ENCODE results near the gene ANKRD50. TPM values are rescaled to one million over a fixed set of nuclear protein-coding genes. Genes with fewer than 3 reads are reported as not detected.

Gene ANKRD50
- total RNA-seq, 8 experiments from 2014 or later, result 12.3 to 54.3 (median 23.6) TPM

DNA sequence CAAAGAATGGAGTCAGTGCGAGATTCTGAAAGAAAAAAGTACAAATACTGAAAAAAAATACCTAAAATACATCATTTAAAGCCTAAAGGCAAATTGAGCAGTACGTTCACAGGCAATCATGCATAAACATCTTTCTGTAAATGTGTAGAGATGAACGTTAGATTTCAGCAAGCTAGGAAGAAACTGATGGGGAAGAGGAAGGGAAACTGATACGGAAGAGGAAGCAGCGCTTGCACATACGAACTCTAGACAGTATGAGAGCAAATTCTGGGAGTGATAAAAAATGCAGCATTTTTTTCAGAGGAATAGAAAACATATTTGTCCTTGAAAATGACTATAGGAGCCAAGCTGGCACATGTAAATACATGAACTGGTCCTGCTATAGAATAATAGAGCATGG, 9.4 kb downstream of the ANKRD50 start:
- ATAC-seq (replicated peaks in 6 of 8), result no peak
- Histone ChIP-seq H3K27ac (no peak overlapping the region), H3K4me1 (replicated peaks in 1 of 2) (peaks cover 0 to under 1% of the 10 kb centered on the region in 2 donors), H3K4me3 (no peak overlapping the region)
- 65 to 100% (median 94%) methylated on average over 3 to 6 of the region's 6 CpGs for WGBS, 10 experiments
- in situ Hi-C loops (cut with MboI; ENCODE audit: low pct_unique_long_range_greater_than_20kb in 2 of 9, low sequenced_read_pairs in 9 of 9, unreplicated experiment in 9 of 9), result loop anchor here in 3 of 9 experiments (25.0 kb wide), 2 partner anchors 366 to 534 kb away; no protein-coding TSS in a partner anchor

DNA sequence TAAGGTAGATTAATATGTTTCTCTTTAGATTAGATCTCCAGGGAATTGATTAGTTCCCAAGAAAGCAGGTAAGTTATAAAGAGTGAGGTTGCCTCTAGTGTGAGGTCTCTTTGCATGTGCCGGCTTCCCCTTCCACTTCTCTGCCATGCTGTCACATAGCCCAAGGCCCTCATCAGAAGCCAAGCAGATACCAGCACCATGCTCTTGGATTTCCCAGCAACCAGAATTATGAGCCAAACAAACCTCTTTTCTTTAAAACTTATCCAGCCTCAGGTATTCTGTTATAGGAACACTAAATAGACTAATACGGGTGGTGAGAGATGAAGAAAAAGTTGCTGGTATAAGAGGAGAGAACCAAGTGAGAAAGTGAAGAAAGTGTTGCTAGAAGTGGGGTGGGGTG, 15.1 kb downstream of the ANKRD50 start:
- no peak for ATAC-seq (replicated peaks in 6 of 8)
- no peak overlapping the region for H3K27ac ChIP-seq
- in situ Hi-C loops (cut with MboI; ENCODE audit: low pct_unique_long_range_greater_than_20kb in 2 of 9, low sequenced_read_pairs in 9 of 9, unreplicated experiment in 9 of 9), result no loop called here
- 100% methylated on average over 1 to 2 of the region's 2 CpGs; no CpG with 5 or more reads in 4 of the 10 experiments for WGBS, 10 experiments
- H3K4me1 ChIP-seq (replicated peaks in 1 of 2), result no peaks in the 10 kb centered on the region
- H3K4me3 ChIP-seq, result no peak overlapping the region

DNA sequence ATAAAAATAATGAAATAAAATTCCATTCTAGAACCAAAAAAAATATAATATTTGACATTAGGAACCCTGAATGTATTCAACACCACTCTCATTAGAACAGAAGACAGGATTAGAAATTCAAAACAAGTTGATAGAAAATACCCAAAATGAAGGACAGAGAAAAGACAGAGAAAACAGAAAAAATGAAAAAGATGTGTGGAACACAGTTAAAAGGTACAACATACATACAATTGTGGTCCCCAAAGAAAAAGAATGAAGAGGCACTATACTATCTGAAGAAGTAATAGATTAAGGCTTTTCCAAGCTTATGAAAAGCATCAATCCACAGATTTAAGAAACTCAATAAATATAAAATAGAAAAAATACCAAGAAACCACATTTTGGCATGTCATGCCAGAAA, 16.4 kb downstream of the ANKRD50 start:
- in situ Hi-C loops (cut with MboI; ENCODE audit: low pct_unique_long_range_greater_than_20kb in 2 of 9, low sequenced_read_pairs in 9 of 9, unreplicated experiment in 9 of 9), result no loop called here
- Histone ChIP-seq H3K27ac (no peak overlapping the region), H3K4me3 (no peak overlapping the region), H3K4me1 (replicated peaks in 1 of 2) (no peaks in the 10 kb centered on the region)
- ATAC-seq (replicated peaks in 6 of 8), result no peak

DNA sequence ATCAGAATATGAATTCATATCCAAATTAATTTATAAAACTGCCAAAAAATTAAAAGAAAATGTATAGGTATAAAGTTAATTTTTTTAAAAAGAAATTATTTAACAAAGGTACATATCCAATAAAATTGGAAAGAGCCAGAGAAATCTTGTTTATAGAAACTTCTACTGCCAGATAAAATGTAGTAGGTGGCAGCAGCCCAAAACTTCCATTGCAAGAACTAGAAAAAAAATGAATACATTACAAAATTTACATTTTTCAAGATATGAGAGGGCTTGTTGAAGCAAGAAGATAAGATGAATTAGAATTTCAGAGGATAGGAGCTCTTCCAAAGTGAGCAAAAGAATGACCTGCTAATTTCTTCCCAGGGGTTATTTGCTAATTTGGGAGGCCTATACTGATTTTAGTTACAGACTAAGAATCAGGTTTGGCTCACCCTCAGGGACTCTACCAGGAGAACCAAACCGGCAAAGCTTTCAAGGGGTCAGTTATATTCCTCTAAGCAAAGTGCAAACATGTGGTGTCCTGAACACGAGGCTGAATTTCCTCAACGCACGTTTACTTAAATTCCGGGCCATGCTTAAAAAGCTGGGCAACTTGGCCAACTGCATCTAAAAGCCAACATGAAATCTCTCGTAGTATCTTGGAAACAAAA, 17.5 kb downstream of the ANKRD50 start:
- no peak overlapping the region for H3K4me3 ChIP-seq
- no peaks in the 10 kb centered on the region for H3K4me1 ChIP-seq (replicated peaks in 1 of 2)
- H3K27ac ChIP-seq, result no peak overlapping the region
- ATAC-seq (replicated peaks in 6 of 8), result no peak
- WGBS, 10 experiments, result 75 to 100% (median 97%) methylated on average over 1 to 6 of the region's 6 CpGs
- in situ Hi-C loops (cut with MboI; ENCODE audit: low pct_unique_long_range_greater_than_20kb in 2 of 9, low sequenced_read_pairs in 9 of 9, unreplicated experiment in 9 of 9), result no loop called here

DNA sequence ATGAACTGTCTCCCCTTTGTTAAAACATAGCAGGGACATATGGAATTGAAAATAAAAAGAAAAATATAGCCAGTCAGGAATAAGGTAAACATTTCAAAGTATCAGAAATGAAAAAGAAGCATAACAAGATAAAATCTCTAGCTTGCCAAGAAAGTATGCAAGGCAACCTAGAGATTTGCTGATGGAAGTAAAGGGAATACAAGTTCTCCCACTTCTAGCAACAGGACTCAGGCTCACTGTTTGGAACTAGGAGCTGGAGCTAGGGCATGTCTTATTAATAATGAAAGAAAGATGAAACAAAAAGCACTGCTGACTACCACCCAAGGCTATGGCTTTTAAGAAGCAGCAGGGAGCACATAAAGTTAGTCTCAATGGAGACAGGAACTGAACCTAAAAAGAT, 18.2 kb downstream of the ANKRD50 start:
- no peak overlapping the region for H3K4me3 ChIP-seq
- no peak for ATAC-seq (replicated peaks in 6 of 8)
- H3K4me1 ChIP-seq (replicated peaks in 1 of 2), result no peaks in the 10 kb centered on the region
- H3K27ac ChIP-seq, result no peak overlapping the region
- in situ Hi-C loops (cut with MboI; ENCODE audit: low pct_unique_long_range_greater_than_20kb in 2 of 9, low sequenced_read_pairs in 9 of 9, unreplicated experiment in 9 of 9), result no loop called here

DNA sequence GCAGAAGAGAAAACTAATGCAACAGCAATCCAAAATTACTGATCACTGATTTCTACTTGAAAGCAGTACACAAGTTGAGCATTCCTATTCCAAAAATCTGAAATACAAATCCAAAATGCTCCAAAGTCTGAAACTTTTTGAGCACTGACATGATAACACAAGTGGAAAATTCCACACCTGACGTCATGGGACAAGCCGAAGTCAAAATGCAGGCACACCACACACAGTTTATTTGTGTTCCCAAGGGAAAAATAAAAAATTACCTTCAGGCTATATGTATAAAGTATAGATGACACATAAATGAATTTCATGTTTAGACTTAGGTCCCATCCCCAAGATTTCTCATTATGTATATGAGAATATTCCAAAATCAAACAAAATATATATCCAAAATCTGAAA, 20.7 kb downstream of the ANKRD50 start:
- no peak for ATAC-seq (replicated peaks in 6 of 8)
- no peak overlapping the region for H3K4me3 ChIP-seq
- H3K27ac ChIP-seq, result no peak overlapping the region
- no peaks in the 10 kb centered on the region for H3K4me1 ChIP-seq (replicated peaks in 1 of 2)
- 60 to 100% (median 87%) methylated on average over 1 to 2 of the region's 2 CpGs; no CpG with 5 or more reads in 1 of the 10 experiments for WGBS, 10 experiments
- in situ Hi-C loops (cut with MboI; ENCODE audit: low pct_unique_long_range_greater_than_20kb in 2 of 9, low sequenced_read_pairs in 9 of 9, unreplicated experiment in 9 of 9), result no loop called here

DNA sequence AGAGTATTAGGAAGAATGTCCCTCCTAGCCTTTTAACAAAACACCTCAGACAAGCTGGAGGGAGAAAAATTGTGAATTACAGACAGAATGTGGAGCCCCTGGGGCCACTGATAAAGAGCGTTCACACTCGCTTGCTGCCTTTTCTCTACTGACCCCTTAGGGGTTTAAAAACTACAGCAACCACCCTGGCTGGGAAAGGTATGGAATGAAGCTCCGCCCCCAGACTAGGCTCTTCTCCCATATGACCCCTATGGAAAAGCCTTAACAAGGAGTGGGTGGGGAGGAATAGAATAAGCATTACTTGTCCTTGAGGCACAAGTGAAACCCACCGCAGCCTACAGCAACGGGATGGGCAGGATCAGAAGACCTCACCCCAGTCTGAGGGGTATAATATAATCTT, 26.3 kb downstream of the ANKRD50 start:
- WGBS, 10 experiments, result 57 to 100% (median 82%) methylated on average over 1 to 4 of the region's 5 CpGs; no CpG with 5 or more reads in 3 of the 10 experiments
- in situ Hi-C loops (cut with MboI; ENCODE audit: low pct_unique_long_range_greater_than_20kb in 2 of 9, low sequenced_read_pairs in 9 of 9, unreplicated experiment in 9 of 9), result no loop called here
- H3K27ac ChIP-seq, result no peak overlapping the region
- no peaks in the 10 kb centered on the region for H3K4me1 ChIP-seq (replicated peaks in 1 of 2)
- peak in 1 of 8 experiments; percentile 41 for ATAC-seq (replicated peaks in 6 of 8)
- no peak overlapping the region for H3K4me3 ChIP-seq

DNA sequence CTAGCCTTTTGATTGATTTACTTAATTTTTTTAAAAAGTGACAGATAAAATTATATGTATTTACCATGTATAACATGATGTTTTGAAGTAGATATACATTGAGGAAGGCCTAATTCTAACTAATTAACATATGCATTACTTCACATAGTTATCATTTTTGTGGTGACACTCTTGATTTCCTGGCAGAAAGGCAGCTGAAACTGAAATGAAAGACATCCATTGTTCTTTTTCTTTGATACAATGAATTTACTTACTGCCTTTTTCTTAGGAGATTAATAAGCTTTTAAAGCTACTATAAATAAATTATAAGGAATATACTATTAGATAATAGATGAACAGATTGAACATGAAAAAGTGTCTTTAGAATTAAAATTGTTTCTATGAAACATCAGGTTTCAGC, 26.7 kb downstream of the ANKRD50 start:
- no peak for ATAC-seq (replicated peaks in 6 of 8)
- no peaks in the 10 kb centered on the region for H3K4me1 ChIP-seq (replicated peaks in 1 of 2)
- H3K27ac ChIP-seq, result no peak overlapping the region
- no peak overlapping the region for H3K4me3 ChIP-seq
- in situ Hi-C loops (cut with MboI; ENCODE audit: low pct_unique_long_range_greater_than_20kb in 2 of 9, low sequenced_read_pairs in 9 of 9, unreplicated experiment in 9 of 9), result no loop called here

DNA sequence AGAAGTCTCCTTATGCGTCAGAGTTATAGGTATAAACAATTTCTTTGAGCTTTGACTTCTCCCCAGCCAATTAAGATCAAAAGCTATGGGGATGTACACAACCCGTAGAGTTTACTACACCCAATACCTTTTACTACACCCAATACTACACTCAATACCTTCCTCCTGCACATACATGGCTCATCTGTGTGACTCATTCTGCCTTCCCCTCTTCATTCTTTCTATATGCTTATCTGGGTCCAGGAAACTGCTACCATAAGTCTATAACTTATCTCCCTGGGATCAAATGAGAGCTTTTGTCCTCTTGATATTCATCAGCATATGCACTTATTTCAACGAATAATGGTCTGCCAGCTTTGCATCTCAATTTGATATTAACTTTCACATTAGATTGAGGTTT, 28.2 kb downstream of the ANKRD50 start:
- ATAC-seq (replicated peaks in 6 of 8), result no peak
- Histone ChIP-seq H3K4me3 (no peak overlapping the region), H3K27ac (no peak overlapping the region), H3K4me1 (replicated peaks in 1 of 2) (no peaks in the 10 kb centered on the region)
- 73 to 100% (median 92%) methylated on average over 1 to 3 of the region's 3 CpGs; no CpG with 5 or more reads in 1 of the 10 experiments for WGBS, 10 experiments
- in situ Hi-C loops (cut with MboI; ENCODE audit: low pct_unique_long_range_greater_than_20kb in 2 of 9, low sequenced_read_pairs in 9 of 9, unreplicated experiment in 9 of 9), result no loop called here

DNA sequence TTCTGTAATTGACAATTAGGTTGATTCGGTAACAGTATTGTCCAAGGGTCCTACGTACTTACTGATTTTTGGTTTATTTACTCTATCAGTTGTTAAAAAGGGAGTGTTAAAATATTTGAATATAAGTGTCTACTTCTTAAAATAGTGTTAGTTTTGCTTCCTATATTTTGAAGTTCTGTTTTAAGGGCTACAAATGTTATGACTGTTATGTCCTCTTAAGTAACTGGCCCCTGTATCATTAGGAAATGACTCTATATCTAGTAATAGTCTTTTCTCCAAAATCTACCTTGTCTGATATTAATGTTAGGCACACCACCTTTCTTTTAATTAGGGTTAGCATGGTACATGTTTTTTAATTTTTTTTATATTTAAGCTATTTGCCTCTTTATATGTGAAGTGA, 30.1 kb downstream of the ANKRD50 start:
- in situ Hi-C loops (cut with MboI; ENCODE audit: low pct_unique_long_range_greater_than_20kb in 2 of 9, low sequenced_read_pairs in 9 of 9, unreplicated experiment in 9 of 9), result no loop called here
- H3K4me1 ChIP-seq (replicated peaks in 1 of 2), result no peaks in the 10 kb centered on the region
- no peak overlapping the region for H3K27ac ChIP-seq
- WGBS, 10 experiments, result 100% methylated on average over 1 to 2 of the region's 2 CpGs; no CpG with 5 or more reads in 5 of the 10 experiments
- no peak overlapping the region for H3K4me3 ChIP-seq
- ATAC-seq (replicated peaks in 6 of 8), result no peak

DNA sequence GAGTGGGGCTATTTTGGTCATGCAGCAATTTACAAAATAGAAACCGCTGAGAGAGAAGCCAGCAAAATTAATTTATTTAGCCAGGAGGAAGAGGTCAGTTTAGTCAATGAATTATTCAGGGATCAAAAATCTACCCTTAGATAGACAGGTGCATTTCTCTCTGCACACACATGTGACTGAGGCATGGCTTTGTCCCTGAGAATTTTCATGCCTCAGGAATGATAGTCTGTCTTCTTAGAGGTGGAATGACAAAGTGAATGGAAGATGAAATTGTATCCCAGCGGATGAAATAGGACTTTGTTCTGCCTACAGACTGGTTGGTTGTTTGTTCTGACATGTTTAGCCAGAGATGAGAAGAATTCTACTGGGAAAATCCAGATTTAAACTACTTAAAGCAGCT, 46.0 kb downstream of the ANKRD50 start:
- no peak for ATAC-seq (replicated peaks in 6 of 8)
- H3K27ac ChIP-seq, result no peak overlapping the region
- in situ Hi-C loops (cut with MboI; ENCODE audit: low pct_unique_long_range_greater_than_20kb in 2 of 9, low sequenced_read_pairs in 9 of 9, unreplicated experiment in 9 of 9), result no loop called here
- no peak overlapping the region for H3K4me3 ChIP-seq
- no peaks in the 10 kb centered on the region for H3K4me1 ChIP-seq (replicated peaks in 1 of 2)
- WGBS, 10 experiments, result 33 to 100% (median 92%) methylated on average over 1 to 2 of the region's 2 CpGs; no CpG with 5 or more reads in 2 of the 10 experiments

DNA sequence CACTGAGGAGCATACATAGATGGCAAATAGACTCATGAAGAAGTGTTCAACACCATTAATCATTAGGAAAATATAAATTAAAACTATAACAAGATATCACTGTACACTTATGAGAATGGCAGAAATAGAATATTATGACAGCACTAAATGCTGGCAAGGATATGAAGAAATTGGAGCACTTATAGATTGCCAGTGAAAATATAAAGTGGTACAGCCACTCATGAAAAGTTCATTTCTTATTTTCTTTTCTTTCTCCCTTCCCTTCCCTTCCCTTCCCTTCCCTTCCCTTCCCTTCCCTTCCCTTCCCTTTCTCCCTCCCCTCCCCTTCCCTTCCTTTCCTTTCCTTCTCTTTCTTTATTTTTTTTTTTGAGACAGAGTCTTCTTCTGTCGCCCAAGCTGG, 53.7 kb downstream of the ANKRD50 start:
- H3K4me3 ChIP-seq, result no peak overlapping the region
- H3K4me1 ChIP-seq (replicated peaks in 1 of 2), result no peaks in the 10 kb centered on the region
- 100% methylated on average over 1 of the region's 1 CpG; no CpG with 5 or more reads in 9 of the 10 experiments for WGBS, 10 experiments
- no peak for ATAC-seq (replicated peaks in 6 of 8)
- in situ Hi-C loops (cut with MboI; ENCODE audit: low pct_unique_long_range_greater_than_20kb in 2 of 9, low sequenced_read_pairs in 9 of 9, unreplicated experiment in 9 of 9), result no loop called here
- H3K27ac ChIP-seq, result no peak overlapping the region

DNA sequence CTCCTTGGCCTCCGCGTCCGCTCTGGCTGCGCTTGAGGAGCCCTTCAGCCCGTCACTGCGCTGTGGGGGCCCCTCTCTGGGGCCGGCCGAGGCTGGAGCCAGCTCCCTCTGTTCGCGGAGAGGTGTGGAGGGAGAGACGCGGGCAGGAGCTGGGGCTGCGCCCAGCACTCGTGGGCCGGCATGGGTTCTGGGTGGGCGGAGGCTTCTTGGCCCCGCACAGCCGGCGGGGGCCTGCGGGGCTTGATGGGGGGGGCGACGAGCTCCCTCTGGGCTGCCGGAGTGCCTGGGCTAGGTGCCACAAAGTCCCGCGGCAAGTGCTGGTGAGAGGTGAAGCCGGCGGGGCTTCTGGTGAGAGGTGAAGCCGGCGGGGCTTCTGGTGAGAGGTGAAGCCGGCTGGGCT, 61.9 kb downstream of the ANKRD50 start:
- H3K4me1 ChIP-seq (replicated peaks in 1 of 2), result peaks cover 0 to 2% of the 10 kb centered on the region in 2 donors
- in situ Hi-C loops (cut with MboI; ENCODE audit: low pct_unique_long_range_greater_than_20kb in 2 of 9, low sequenced_read_pairs in 9 of 9, unreplicated experiment in 9 of 9), result no loop called here
- no peak overlapping the region for H3K27ac ChIP-seq
- H3K4me3 ChIP-seq, result no peak overlapping the region
- ATAC-seq (replicated peaks in 6 of 8), result no peak
- 96% methylated on average over 10 of the region's 30 CpGs; no CpG with 5 or more reads in 9 of the 10 experiments for WGBS, 10 experiments

DNA sequence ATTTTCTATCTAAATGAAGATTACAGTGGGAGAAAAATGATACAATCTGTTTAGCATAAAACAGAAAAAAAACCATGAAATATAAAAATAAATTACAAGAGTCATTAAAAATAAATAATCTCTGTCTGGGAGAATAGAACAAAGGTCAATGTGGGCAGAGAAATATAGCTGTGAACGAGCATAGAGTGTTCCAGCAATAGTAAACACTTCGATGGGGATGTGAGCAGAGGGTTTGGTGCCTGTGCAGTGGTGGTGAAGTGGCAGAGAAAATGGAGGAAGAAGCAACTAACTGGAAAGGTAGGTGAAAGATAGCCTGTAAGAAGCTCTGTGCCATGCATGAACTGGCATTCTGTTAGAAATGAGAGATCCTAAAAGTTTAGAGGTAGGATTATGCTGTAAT, 64.9 kb downstream of the ANKRD50 start:
- WGBS, 10 experiments, result 25 to 96% (median 70%) methylated on average over 1 to 2 of the region's 2 CpGs
- Histone ChIP-seq H3K27ac (no peak overlapping the region), H3K4me1 (replicated peaks in 1 of 2) (peaks cover 0 to 2% of the 10 kb centered on the region in 2 donors), H3K4me3 (no peak overlapping the region)
- in situ Hi-C loops (cut with MboI; ENCODE audit: low pct_unique_long_range_greater_than_20kb in 2 of 9, low sequenced_read_pairs in 9 of 9, unreplicated experiment in 9 of 9), result no loop called here
- no peak for ATAC-seq (replicated peaks in 6 of 8)
